Muscle layer of duodenum (tissue), 2 donors: ENCODE data around the gene SYT7.

Experiments
- H3K27ac ChIP-seq: one replicate; pipeline ENCODE4 v1.7.0; 2013; ENCODE audit warnings: mild to moderate bottlenecking, low read length
- H3K27me3 ChIP-seq: one replicate; pipeline ENCODE4 v1.7.0; 2013; ENCODE audit warnings: low read depth, mild to moderate bottlenecking, control low read depth, low read length
- H3K36me3 ChIP-seq, 2 donors: one replicate each; pipeline ENCODE4 v1.7.0; 2013; ENCODE audit warnings: low read length in 2 of 2, control low read depth in 1 of 2, mild to moderate bottlenecking in 1 of 2; ENCODE audit not compliant: insufficient read depth in 2 of 2, control insufficient read depth in 1 of 2
- H3K4me1 ChIP-seq, 2 donors: one replicate each; pipeline ENCODE4 v1.7.0; 2013; ENCODE audit warnings: low read length in 2 of 2, mild to moderate bottlenecking in 2 of 2, control low read depth in 1 of 2, moderate library complexity in 1 of 2; ENCODE audit not compliant: insufficient read depth in 2 of 2, control insufficient read depth in 1 of 2
- H3K4me3 ChIP-seq, 2 donors: one replicate each; pipeline ENCODE4 v1.7.0; 2013; ENCODE audit warnings: low read length in 2 of 2, low read depth in 1 of 2, mild to moderate bottlenecking in 1 of 2
- H3K9me3 ChIP-seq, 2 donors: one replicate each; pipeline ENCODE4 v1.7.0; 2013; ENCODE audit warnings: low read length in 2 of 2, control low read depth in 1 of 2, mild to moderate bottlenecking in 1 of 2; ENCODE audit not compliant: control insufficient read depth in 1 of 2
- donor health status: healthy.

The SYT7 gene

DNA sequence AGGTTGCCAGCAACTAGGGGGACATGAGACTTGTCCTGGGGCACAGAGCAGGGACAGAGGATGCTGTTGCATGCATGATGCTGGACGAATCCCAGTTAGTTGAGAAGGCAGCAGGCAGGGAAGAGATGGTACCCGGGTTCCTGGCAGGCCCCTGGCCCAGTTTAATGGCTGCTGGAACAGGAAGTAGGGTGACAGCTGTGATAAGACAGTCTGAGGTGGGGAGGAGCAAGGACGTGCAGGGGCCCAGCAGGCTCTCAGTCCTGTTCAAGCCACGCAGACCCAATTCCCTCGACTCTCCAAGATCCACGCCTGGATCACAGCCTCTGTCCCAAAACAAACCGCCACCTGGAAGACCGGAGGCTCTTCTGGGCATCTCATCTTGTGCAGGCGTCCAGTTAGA is 40.3 kb downstream of the SYT7 start:
- no peaks in the 10 kb centered on the region for H3K9me3 ChIP-seq
- H3K36me3 ChIP-seq, result no peaks in the 10 kb centered on the region
- no peak overlapping the region for H3K4me3 ChIP-seq
- H3K4me1 ChIP-seq, result peaks cover 0 to 13% of the 10 kb centered on the region in 2 donors
- H3K27me3 ChIP-seq, result peaks cover under 1% of the 10 kb centered on the region
- H3K27ac ChIP-seq, result no peak overlapping the region

DNA sequence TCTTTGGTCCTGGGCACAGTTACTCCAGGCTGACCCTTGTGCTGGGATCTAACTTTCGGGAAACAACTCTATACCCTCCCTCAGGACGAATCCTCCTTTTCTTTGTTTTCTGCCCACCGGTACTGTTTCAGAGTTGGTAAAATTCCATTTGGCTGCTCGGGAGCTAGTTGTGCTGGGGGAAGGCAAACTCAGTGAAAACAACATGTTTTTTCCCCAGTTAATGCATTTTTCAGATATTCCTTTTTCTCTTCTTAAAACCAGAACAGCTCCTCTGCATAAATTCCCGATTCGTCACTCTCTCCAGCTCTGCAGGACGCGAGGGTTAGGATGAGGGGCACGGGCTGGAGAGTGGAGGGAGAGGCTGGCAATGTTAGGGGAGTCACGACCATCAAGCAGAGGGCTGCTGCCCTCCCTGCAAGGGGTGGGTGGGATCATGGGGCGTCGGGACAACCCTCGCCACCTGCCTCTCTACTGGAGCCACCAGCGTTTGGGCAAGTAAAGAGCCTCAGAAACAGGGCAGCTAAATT is 41.0 kb downstream of the SYT7 start:
- no peaks in the 10 kb centered on the region for H3K9me3 ChIP-seq
- H3K27ac ChIP-seq, result no peak overlapping the region
- no peak overlapping the region for H3K4me3 ChIP-seq
- H3K4me1 ChIP-seq, result peaks cover 0 to 13% of the 10 kb centered on the region in 2 donors
- H3K27me3 ChIP-seq, result no peaks in the 10 kb centered on the region
- H3K36me3 ChIP-seq, result no peaks in the 10 kb centered on the region

DNA sequence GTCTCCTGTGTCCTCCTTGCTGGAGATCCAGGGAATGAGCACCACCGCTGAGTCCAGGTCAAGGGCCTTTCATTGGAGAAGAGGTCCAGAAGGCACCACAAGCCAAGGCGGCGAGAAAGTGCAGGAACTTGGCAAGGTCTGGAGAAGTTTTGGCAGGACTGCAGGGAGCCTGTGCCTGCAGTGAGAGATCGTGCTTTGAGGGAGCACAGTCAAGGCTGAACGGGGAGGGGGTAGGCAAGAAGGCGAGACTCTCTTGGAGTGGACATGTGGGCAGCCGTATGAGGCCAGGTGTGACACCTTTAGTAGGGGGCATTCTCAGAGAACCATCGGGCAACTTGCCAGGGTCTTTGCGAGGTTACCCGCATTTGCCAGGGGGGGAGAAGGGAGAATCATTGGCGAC is 41.9 kb downstream of the SYT7 start:
- H3K27me3 ChIP-seq, result no peaks in the 10 kb centered on the region
- H3K4me1 ChIP-seq, result peaks cover 0 to 13% of the 10 kb centered on the region in 2 donors
- H3K27ac ChIP-seq, result no peak overlapping the region

DNA sequence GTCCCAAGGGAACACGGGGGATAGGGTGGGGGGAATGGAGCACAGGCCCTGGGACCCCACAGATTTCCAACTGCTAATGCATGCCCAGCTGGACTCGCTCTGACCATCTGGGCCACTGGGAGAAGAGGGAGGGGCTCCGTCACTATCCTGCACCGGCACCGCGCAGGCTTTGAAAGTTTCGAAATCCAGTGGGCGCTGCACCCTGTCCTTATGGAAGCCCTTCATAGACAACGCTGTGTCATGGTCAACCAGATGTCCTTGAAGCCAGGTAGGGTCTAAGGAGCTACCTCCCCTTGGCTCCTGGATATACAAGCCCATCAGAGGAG is 42.3 kb downstream of the SYT7 start:
- no peak overlapping the region for H3K4me3 ChIP-seq
- H3K9me3 ChIP-seq, result no peaks in the 10 kb centered on the region
- H3K27me3 ChIP-seq, result no peaks in the 10 kb centered on the region
- H3K4me1 ChIP-seq, result peaks cover 0 to 13% of the 10 kb centered on the region in 2 donors
- H3K27ac ChIP-seq, result no peak overlapping the region
- H3K36me3 ChIP-seq, result no peaks in the 10 kb centered on the region

More for the DNA sequence above, 41.9 kb downstream of the SYT7 start:
- H3K9me3 ChIP-seq, result no peaks in the 10 kb centered on the region
- no peak overlapping the region for H3K4me3 ChIP-seq
- no peaks in the 10 kb centered on the region for H3K36me3 ChIP-seq

DNA sequence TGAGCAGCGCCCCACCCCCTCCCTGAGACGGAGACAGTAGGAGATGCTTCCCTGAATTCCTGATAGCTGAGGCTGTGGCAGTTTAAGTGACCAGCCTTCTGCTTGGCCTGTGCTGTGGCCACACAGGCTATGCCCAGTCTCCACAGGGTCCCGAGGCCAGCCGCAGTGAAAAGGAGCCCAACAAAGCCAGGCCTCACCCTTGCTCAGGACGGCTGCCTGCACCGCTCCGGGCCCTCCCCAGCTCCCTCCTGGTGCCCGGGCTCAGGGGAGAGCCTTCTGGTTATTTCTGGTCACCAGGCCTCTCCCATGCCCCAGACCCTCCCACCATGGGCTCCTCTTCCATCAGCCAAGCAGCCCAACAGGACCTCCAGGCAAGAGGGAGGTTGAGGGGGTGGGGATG is 43.5 kb downstream of the SYT7 start:
- H3K4me1 ChIP-seq, result peaks cover 0 to 12% of the 10 kb centered on the region in 2 donors
- H3K27ac ChIP-seq, result no peak overlapping the region
- H3K4me3 ChIP-seq, result no peak overlapping the region
- no peaks in the 10 kb centered on the region for H3K36me3 ChIP-seq
- H3K9me3 ChIP-seq, result no peaks in the 10 kb centered on the region
- no peaks in the 10 kb centered on the region for H3K27me3 ChIP-seq

DNA sequence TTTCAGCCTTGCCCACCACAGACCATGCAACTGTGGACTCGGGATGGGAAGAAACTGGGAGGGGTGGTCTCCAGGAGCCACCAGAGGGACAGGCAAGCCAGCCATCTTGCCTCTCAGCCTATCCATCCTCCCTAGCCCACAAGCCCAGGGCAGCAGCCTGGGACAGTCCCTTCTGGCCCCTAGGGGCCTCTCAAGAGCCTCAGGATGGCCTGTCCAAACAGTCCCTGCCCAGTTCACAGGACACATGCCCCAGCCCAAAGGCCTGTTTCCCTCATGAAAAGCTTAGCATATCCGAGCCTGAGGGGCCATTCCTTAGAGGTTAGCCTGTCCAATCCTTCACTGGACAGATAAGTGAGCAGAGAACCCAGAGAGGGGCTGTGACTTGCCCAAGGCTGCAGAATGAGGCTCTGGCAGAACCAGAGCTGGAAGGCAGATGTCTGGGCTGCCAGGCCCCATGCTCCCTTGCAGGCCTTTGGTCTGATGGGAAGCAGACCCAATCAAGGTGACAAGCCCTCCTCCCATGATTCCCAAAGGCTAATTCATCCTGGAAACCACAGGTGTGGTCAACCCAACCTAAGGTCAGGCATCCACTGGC is 44.1 kb downstream of the SYT7 start:
- Histone ChIP-seq H3K9me3 (no peaks in the 10 kb centered on the region), H3K36me3 (no peaks in the 10 kb centered on the region), H3K27me3 (no peaks in the 10 kb centered on the region), H3K4me1 (peaks cover 0 to 6% of the 10 kb centered on the region in 2 donors), H3K27ac (no peak overlapping the region), H3K4me3 (no peak overlapping the region)

DNA sequence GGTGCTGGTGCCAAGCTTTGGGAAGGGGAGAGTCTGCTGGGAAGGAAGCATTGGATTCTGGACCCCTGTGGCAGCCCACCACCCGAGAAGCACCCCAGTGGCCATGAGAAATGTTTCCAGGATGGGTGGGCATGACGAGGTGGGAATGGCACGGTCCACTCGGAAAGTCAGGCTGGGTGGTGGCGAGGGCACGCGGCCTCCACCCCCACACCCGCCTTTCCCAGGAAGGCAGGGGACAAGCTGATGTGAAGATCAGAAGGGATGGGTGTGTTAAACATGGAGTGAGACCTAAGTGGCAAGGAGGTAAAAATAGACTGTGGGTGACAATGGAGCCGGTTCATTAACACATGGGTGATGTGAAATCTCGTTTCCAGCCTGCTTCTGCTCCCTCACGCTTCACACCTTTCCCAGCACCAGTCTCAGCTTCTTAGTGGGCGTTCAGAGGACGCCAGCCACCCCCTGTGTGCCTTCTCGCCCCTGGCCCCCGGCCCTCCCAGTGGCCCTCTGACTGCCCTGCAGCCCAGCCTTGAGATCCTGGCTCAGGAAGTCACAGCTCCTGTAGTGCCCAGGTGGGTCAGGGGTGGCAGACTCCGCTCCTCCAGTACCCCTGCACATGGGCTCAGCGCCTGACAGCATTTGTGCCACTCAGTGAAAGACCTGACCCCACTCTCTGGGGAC is 44.7 kb downstream of the SYT7 start:
- H3K27me3 ChIP-seq, result no peaks in the 10 kb centered on the region
- H3K27ac ChIP-seq, result no peak overlapping the region
- no peaks in the 10 kb centered on the region for H3K36me3 ChIP-seq
- H3K4me3 ChIP-seq, result no peak overlapping the region
- peaks cover 0 to 3% of the 10 kb centered on the region in 2 donors for H3K4me1 ChIP-seq
- no peaks in the 10 kb centered on the region for H3K9me3 ChIP-seq

DNA sequence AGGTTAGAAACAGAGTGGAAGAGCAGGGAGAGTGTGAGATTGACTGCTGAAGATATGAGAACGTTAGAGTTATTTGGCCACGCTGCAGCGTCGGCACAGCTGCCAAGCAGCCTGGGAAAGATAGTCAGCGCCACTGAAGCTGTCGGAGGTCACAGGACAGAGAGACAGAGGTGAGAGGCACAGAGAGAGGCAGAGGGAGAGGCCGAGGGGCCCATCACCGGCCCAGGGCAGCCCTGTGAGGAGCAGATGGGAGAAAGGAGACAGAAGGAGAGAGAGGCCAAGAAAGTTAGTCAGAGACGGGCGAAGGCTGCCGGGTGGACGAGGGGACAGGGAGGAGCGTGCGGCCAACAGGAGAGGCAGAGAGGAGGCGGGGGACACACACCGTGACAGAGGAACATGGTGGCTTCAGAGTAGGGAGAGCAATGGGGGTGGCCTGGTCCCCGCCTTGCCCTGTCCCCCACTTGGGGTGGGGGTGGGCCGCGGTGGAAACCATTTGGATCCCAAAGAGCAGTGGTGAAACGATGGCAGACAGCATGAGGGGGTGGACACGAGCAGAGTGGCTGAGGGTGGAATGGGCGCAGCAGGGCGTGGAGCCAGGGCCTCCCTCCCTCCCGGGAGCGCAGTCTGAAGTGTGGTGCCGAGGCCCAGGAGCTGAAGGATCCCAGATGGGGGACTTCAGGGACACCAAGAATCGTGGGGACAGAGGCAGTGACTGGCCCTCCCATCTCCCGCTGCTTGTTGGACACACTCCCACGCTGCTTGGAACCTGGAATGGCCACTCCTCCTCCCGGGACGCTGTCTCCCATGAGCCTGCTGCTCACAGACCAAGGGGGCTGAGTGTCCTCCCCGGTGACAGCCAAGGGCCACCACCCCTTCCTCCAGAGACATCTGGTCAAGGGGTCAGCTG is 45.7 kb downstream of the SYT7 start:
- Histone ChIP-seq H3K36me3 (no peaks in the 10 kb centered on the region), H3K27me3 (no peaks in the 10 kb centered on the region), H3K9me3 (no peaks in the 10 kb centered on the region), H3K4me3 (no peak overlapping the region), H3K27ac (no peak overlapping the region), H3K4me1 (peaks cover 0 to 3% of the 10 kb centered on the region in 2 donors)

DNA sequence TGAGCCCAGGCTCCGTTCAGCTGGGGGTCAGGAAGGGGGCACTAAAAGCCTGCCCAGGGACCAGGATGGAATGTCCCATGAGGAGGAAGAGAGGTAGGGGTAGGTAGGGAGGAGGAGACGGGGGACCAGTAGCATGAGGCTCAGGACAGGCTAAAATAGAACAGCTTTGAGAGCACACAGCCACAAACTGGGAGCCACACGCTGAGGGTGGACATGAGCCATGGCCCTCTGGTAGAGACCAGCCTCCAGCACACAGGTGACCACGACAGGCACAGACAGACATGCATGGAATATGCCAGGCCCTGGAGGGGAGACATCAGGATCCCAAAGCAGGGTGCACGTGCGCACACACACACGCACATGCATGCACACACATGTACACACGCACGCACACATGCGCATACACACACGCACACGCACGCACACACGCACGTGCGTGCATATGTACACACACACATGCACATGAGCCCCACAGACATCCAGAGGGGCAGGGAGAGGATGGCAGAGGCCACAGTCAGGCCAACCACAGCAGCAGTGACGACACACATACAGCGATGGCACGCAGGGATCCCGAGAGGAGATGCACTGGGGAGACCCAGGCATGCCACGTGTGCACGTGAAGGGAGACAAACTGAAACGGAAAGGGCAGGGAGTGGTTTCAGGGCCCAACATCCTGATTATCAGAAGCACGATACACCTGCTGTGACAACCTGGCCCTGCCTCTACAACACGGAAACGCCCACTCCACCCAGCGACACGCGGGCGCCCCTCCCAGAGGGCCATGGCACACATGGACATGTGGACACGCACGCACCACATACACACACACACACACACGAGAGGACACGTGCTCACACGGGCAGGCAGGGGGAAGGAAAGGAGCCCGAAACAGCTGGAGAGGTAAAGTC is 46.6 kb downstream of the SYT7 start:
- peaks cover 0 to 3% of the 10 kb centered on the region in 2 donors for H3K4me1 ChIP-seq
- H3K36me3 ChIP-seq, result no peaks in the 10 kb centered on the region
- H3K4me3 ChIP-seq, result no peak overlapping the region
- H3K9me3 ChIP-seq, result no peaks in the 10 kb centered on the region
- no peak overlapping the region for H3K27ac ChIP-seq
- no peaks in the 10 kb centered on the region for H3K27me3 ChIP-seq

DNA sequence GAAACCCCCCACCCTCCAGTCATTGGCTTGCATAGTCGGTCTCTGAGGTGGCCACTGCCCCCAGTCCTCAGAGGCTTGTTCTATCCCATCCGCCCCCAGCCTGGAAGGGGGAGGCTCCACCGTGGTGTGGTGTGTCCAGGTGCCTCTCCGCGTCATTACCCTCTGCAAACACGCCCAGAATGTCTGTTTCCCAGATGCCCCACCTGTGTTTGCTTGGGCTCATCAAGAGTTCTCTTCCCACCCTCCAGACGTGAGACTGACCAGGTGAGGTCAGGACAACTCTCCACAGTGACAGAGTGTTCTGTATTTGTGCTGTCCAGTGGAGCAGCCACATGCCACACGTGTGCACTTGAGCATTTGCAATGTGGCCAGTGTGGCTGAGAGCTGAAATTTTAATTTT is 47.5 kb downstream of the SYT7 start:
- no peaks in the 10 kb centered on the region for H3K27me3 ChIP-seq
- H3K9me3 ChIP-seq, result no peaks in the 10 kb centered on the region
- H3K36me3 ChIP-seq, result no peaks in the 10 kb centered on the region
- H3K27ac ChIP-seq, result no peak overlapping the region
- peaks cover 0 to 3% of the 10 kb centered on the region in 2 donors for H3K4me1 ChIP-seq
- no peak overlapping the region for H3K4me3 ChIP-seq
